GM19328 (cell line): ENCODE data around the gene OVOL3.
"Not testable (repeated sequence)": the region's sequence is repeated elsewhere in the genome, so short reads cannot be mapped to it uniquely, and the experiment has no call there.

Experiments
- ATAC-seq: cut with Tn5 transposase; IDR thresholded peaks from one replicate; pipeline ENCODE4 v1.9.1; 2021; ENCODE audit warnings: mild to moderate bottlenecking, moderate library complexity; ENCODE audit not compliant: unreplicated experiment

Gene OVOL3

GRCh38 chr19:36125557-36125956 is 14.6 kb downstream of the OVOL3 start:
- ATAC-seq: no peak

GRCh38 chr19:36128392-36128736 is 17.4 kb downstream of the OVOL3 start:
- no peak for ATAC-seq

- not testable (repeated sequence) for ATAC-seq
Measured at GRCh38 chr19:36131221-36131620, 20.3 kb downstream of the OVOL3 start.

GRCh38 chr19:36134867-36135266 is 23.9 kb downstream of the OVOL3 start:
- ATAC-seq: not testable (repeated sequence)

GRCh38 chr19:36136964-36137686 is 26.2 kb downstream of the OVOL3 start:
- ATAC-seq: no peak

GRCh38 chr19:36139120-36139472 is 28.2 kb downstream of the OVOL3 start:
- no peak for ATAC-seq

- peak; percentile 80 for ATAC-seq
Measured at GRCh38 chr19:36139473-36140303, 28.7 kb downstream of the OVOL3 start, which contains the start of gene CAPNS1. TSS of gene CAPNS1 (plus strand) at chr19:36140066. CDS start at chr19:36141012, 946 bp downstream.

GRCh38 chr19:36140304-36141038 is 29.5 kb downstream of the OVOL3 start:
- no peak for ATAC-seq

GRCh38 chr19:36141039-36141927 is 30.3 kb downstream of the OVOL3 start:
- ATAC-seq: no peak

- ATAC-seq: no peak
Measured at GRCh38 chr19:36142046-36142445, 31.1 kb downstream of the OVOL3 start.

- no peak for ATAC-seq
Measured at GRCh38 chr19:36142496-36142895, 31.6 kb downstream of the OVOL3 start.

GRCh38 chr19:36144624-36145023 is 33.7 kb downstream of the OVOL3 start:
- ATAC-seq: no peak

GRCh38 chr19:36149673-36150406 is 38.9 kb downstream of the OVOL3 start:
- ATAC-seq: no peak

- no peak for ATAC-seq
Measured at GRCh38 chr19:36150586-36150985, 39.6 kb downstream of the OVOL3 start.

GRCh38 chr19:36151144-36152018 is 40.4 kb downstream of the OVOL3 start:
- no peak for ATAC-seq

- ATAC-seq: no peak
Measured at GRCh38 chr19:36152019-36152351, 41.0 kb downstream of the OVOL3 start.

GRCh38 chr19:36152352-36153091 is 41.6 kb downstream of the OVOL3 start, which contains the start of gene COX7A1:
TSS of gene COX7A1 (minus strand) at chr19:36152447. CDS start at chr19:36152407, 40 bp downstream.
- no peak for ATAC-seq

- no peak for ATAC-seq
Measured at GRCh38 chr19:36153126-36153525, 42.2 kb downstream of the OVOL3 start.
